ENCODE results near the gene PLB1.

PLB1 gene

DNA sequence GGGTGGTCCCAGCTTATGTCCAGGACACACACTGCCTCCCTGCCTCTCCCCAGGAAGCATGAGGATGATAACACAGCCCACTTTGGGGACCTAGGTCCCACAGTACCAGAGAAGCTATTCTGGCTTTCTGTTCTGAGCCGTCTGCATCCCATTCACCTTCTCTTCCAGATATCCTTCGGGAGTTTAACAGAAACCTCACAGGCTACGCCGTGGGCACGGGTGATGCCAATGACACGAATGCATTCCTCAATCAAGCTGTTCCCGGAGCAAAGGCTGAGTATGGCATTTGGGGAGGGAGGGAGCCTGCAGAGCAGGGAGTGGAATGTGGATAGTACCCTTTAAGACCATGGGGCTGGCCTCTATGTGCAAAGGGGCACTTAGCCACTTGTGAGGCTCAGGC lies 102.6 kb downstream of the PLB1 start:
- H3K27ac ChIP-seq, result no peak overlapping the region
- no peaks in the 10 kb centered on the region for H3K27me3 ChIP-seq (ENCODE audit: insufficient read depth, low read depth, severe bottlenecking)

DNA sequence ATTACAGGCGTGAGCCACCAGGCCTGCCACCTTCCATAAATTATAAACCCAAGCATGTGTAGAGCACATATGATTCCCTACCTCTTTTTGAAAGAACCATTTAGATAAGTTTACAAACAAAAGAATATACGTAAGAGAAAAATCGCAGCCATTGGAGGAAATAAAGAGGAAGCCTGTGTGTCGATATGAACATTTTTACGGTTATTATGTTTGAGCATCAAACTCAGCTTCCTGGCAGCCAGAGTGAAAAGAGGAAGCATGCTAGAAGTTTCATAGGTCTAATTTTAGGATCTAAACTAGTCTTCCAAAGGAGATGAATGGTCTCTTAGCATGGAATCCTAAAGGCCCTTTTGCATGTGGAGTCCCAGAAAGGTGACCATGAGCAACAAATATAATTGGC lies 104.3 kb downstream of the PLB1 start:
- H3K27ac ChIP-seq, result no peak overlapping the region
- H3K4me3 ChIP-seq (ENCODE audit: low read depth, low read length), result no peak overlapping the region
- H3K36me3 ChIP-seq, result no peaks in the 10 kb centered on the region
- no peaks in the 10 kb centered on the region for H3K27me3 ChIP-seq (ENCODE audit: insufficient read depth, low read depth, severe bottlenecking)
- no peaks in the 10 kb centered on the region for H3K9me3 ChIP-seq (ENCODE audit: severe bottlenecking)
- DNase-seq, result no peak
- TF ChIP-seq, protein P1, sequence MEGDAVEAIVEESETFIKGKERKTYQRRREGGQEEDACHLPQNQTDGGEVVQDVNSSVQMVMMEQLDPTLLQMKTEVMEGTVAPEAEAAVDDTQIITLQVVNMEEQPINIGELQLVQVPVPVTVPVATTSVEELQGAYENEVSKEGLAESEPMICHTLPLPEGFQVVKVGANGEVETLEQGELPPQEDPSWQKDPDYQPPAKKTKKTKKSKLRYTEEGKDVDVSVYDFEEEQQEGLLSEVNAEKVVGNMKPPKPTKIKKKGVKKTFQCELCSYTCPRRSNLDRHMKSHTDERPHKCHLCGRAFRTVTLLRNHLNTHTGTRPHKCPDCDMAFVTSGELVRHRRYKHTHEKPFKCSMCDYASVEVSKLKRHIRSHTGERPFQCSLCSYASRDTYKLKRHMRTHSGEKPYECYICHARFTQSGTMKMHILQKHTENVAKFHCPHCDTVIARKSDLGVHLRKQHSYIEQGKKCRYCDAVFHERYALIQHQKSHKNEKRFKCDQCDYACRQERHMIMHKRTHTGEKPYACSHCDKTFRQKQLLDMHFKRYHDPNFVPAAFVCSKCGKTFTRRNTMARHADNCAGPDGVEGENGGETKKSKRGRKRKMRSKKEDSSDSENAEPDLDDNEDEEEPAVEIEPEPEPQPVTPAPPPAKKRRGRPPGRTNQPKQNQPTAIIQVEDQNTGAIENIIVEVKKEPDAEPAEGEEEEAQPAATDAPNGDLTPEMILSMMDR (IDR thresholded peaks at IDR 0.05; ENCODE audit: low read depth, low read length), result no peak

More for the DNA sequence above, 102.6 kb downstream of the PLB1 start:
- TF ChIP-seq, protein P1 (IDR thresholded peaks at IDR 0.05; ENCODE audit: low read depth, low read length), result no peak
- no peak overlapping the region for H3K4me3 ChIP-seq (ENCODE audit: low read depth, low read length)
- no peaks in the 10 kb centered on the region for H3K9me3 ChIP-seq (ENCODE audit: severe bottlenecking)
- no peak for DNase-seq
- H3K36me3 ChIP-seq, result no peaks in the 10 kb centered on the region

DNA sequence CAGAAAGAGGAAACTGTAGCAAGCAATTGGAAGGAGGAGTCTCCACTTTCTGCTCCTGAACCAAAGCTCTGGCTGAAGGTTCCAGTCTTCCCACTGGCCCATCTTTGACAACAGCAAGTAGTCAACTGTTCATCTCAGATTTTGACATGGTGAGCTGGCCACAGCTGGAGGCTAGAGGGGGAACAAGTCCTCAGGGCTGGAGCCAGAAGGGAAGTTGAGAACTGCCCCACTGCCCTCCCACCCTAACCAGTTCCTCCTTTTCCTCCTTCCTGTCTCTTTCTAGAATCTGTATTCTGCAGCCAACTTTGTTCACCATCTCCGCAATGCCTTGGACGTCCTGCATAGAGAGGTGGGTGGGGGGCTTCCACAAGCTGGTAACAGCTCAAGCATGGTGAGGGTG lies 105.8 kb downstream of the PLB1 start:
- DNase-seq, result no peak
- TF ChIP-seq, protein P1 (IDR thresholded peaks at IDR 0.05; ENCODE audit: low read depth, low read length), result no peak
- Histone ChIP-seq H3K27me3 (ENCODE audit: insufficient read depth, low read depth, severe bottlenecking) (no peaks in the 10 kb centered on the region), H3K9me3 (ENCODE audit: severe bottlenecking) (no peaks in the 10 kb centered on the region), H3K27ac (no peak overlapping the region), H3K4me3 (ENCODE audit: low read depth, low read length) (no peak overlapping the region), H3K36me3 (no peaks in the 10 kb centered on the region)

DNA sequence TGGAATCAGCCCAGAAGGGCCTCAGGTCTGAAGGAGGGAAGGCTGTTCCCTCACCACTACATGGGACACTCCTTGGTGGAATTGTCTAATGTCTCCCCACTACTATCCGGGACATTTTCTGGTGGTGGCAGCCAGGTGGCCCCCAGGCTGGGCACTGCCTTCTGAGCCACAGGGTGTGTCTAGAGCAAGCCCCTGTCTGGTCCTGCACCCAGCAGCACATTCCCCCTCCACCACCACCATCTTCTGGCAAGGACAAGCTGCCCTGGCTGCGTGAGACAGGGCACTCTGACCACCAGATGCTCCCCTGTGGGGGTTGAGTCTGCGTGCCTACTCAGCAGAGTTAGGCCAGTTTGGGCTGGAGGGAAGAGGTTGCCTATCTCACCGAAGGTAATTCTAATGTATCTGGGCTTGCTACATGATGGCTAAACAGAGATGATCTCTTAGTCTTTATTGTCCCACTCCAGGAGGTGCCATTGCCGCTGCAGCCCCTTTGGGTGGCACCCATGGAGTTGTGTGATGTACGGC lies 106.3 kb downstream of the PLB1 start:
- TF ChIP-seq, protein P1 (IDR thresholded peaks at IDR 0.05; ENCODE audit: low read depth, low read length), result no peak

DNA sequence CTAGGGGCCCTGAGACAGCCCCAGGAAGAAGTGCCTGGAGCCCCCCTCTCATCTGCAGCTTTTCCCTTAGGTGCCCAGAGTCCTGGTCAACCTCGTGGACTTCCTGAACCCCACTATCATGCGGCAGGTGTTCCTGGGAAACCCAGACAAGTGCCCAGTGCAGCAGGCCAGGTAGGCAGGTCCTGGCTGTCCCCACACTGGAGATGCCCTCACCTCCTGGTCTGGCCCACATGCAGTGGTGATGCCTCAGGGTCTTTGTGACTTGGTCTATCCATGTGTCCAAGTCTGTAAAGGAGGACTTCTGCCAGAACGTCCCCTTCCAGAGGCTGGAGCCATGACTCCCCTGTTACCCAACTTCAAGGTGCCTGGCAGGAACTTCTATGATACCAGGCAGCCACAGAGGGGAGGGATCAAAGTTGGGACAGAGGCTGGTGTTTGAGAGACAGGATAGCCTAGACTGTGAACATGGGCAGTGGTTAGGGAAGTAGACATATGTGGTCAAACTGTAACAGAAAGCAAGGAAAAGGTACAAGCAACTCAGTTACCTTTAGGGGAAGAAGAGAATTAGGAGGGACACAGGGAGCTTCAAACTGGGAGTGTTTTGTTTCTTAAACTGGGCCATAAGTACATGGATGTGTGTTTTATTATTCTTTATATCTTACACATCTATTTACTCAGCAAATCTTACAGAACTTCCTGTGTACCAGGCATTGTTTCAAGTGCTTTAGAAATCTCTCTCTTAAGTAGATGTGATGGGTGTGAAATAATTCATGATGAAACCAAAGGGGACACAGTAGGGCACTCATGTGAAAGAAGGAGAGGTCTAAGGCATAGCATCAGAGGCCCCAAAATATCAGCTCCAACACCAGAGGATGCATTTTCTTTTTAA lies 107.1 kb downstream of the PLB1 start:
- no peak overlapping the region for H3K4me3 ChIP-seq (ENCODE audit: low read depth, low read length)
- no peaks in the 10 kb centered on the region for H3K27me3 ChIP-seq (ENCODE audit: insufficient read depth, low read depth, severe bottlenecking)
- H3K9me3 ChIP-seq (ENCODE audit: severe bottlenecking), result no peaks in the 10 kb centered on the region
- H3K36me3 ChIP-seq, result no peaks in the 10 kb centered on the region
- H3K27ac ChIP-seq, result no peak overlapping the region
- TF ChIP-seq, protein P1 (IDR thresholded peaks at IDR 0.05; ENCODE audit: low read depth, low read length), result no peak
- DNase-seq, result no peak

More for the DNA sequence above, 106.3 kb downstream of the PLB1 start:
- Histone ChIP-seq H3K9me3 (ENCODE audit: severe bottlenecking) (no peaks in the 10 kb centered on the region), H3K4me3 (ENCODE audit: low read depth, low read length) (no peak overlapping the region), H3K27me3 (ENCODE audit: insufficient read depth, low read depth, severe bottlenecking) (no peaks in the 10 kb centered on the region), H3K36me3 (no peaks in the 10 kb centered on the region), H3K27ac (no peak overlapping the region)
- DNase-seq, result no peak

Data from WERI-Rb-1 (cell line).